ENCODE data around the gene RC3H1. TPM values are rescaled to one million over a fixed set of nuclear protein-coding genes. Genes with fewer than 3 reads are reported as not detected.

RC3H1 gene, protein sequence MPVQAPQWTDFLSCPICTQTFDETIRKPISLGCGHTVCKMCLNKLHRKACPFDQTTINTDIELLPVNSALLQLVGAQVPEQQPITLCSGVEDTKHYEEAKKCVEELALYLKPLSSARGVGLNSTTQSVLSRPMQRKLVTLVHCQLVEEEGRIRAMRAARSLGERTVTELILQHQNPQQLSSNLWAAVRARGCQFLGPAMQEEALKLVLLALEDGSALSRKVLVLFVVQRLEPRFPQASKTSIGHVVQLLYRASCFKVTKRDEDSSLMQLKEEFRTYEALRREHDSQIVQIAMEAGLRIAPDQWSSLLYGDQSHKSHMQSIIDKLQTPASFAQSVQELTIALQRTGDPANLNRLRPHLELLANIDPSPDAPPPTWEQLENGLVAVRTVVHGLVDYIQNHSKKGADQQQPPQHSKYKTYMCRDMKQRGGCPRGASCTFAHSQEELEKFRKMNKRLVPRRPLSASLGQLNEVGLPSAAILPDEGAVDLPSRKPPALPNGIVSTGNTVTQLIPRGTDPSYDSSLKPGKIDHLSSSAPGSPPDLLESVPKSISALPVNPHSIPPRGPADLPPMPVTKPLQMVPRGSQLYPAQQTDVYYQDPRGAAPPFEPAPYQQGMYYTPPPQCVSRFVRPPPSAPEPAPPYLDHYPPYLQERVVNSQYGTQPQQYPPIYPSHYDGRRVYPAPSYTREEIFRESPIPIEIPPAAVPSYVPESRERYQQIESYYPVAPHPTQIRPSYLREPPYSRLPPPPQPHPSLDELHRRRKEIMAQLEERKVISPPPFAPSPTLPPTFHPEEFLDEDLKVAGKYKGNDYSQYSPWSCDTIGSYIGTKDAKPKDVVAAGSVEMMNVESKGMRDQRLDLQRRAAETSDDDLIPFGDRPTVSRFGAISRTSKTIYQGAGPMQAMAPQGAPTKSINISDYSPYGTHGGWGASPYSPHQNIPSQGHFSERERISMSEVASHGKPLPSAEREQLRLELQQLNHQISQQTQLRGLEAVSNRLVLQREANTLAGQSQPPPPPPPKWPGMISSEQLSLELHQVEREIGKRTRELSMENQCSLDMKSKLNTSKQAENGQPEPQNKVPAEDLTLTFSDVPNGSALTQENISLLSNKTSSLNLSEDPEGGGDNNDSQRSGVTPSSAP
- total RNA-seq, result 11.2 and 15.0 TPM in 2 replicates

DNA sequence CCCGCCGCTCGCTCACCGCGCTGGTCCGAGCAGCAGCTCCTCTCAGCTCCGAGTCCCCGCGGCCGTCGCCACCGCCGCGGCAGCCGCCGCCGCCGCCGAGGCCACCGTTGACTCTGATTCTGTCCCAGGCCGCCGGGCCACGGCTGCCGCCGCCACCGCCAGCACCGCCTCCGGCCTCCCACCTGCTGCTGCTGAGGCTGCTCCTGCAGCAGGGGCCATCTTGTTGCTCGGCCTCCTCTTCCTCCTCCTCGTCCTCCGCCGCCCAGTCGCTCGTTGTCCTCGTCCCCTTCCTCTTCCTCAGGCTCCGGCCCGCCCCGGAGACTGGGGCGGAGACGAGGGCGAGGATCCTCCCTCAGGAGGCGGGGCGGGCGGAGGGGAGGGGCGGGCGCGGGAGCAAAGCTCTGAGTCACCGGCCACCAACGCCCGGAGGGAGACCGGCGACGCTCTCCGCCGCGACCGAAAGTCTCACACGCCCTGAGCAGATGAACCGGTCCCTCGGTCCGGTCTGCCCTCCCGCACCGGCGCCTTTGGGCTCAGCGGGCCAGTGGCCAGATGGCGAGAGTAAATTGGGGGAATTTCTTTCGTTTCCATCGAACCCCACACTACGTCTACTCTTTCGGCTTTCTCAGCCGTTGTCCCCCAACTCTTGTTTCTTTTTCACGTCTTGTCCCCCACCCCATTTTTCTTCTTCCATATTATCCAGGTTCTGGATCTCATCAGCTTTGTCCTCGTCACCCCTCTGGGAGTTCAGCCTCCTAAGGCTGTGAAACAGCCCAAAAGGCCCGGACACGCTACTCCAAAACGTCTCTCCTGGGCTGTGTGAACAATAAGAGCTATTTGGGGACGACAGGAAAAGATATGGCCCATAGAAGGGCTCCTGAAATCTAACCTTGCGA, at the start of gene RC3H1:
Gene RC3H1 (minus strand): TSS at position 278 of the 896 bp plus-strand sequence. CDS start 29,372 bp downstream, outside the sequence.

DNA sequence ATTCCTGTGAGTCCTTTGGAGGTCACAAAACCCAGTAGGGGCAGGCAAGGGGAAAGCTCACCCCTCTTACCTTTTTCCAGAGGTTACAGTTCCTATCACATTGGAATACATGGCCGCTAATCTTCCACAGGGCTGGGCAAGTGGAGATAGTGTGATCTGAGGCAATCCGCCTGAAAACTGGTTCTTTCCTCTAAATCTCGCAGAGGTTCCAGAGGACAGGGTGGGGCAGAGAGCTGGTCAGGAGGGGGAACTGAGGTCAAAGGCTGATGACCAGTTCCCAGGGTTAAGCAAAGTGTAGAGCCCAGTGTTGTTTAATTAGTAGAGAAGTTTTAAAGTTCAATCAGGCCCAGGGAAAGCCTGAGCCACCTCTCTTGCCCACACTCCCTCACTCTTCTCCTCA, 105.0 kb downstream of the RC3H1 start, which contains the start of gene SERPINC1:
Gene SERPINC1 (minus strand): TSS at position 179 of the 400 bp plus-strand sequence. CDS start 68 bp downstream, at position 111.

Other genes starting within 250 kb of the RC3H1 start
- gene DARS2, start 197.7 kb downstream of the RC3H1 start, total RNA-seq, result 10.9 and 11.9 TPM in 2 replicates
- 4.4 and 10.4 TPM in 2 replicates for gene CENPL, start 197.5 kb downstream of the RC3H1 start, total RNA-seq
- 505 and 652 TPM in 2 replicates for gene GAS5, start 154.4 kb downstream of the RC3H1 start, total RNA-seq
- gene ZBTB37, start 154.0 kb downstream of the RC3H1 start, total RNA-seq, result 3.4 and 3.6 TPM in 2 replicates
- not detected in 2 replicates for gene SERPINC1, start 105.0 kb downstream of the RC3H1 start, total RNA-seq
- 11.7 and 12.2 TPM in 2 replicates for gene RABGAP1L, start 137.2 kb upstream of the RC3H1 start, total RNA-seq